Skeletal muscle satellite cell (primary cell): ENCODE measurements around the gene DSG1.

ENCODE experiments used
- H3K27me3 ChIP-seq: 2 replicates; pipeline ENCODE4 v1.7.0; 2013; ENCODE audit warnings: low read length; ENCODE audit not compliant: control insufficient read depth, insufficient read depth
- H3K36me3 ChIP-seq: 2 replicates; pipeline ENCODE4 v1.7.0; 2013; ENCODE audit warnings: mild to moderate bottlenecking, control low read depth, low read length; ENCODE audit not compliant: insufficient read depth
- H3K4me1 ChIP-seq: 2 replicates; pipeline ENCODE4 v1.7.0; 2013; ENCODE audit warnings: low read length; ENCODE audit not compliant: control insufficient read depth, insufficient read depth
- H3K4me2 ChIP-seq: 2 replicates; pipeline ENCODE4 v1.7.0; 2013; ENCODE audit warnings: mild to moderate bottlenecking, low read length
- H3K4me3 ChIP-seq: 2 replicates; pipeline ENCODE4 v1.7.0; 2013; ENCODE audit warnings: low read length
- H3K9ac ChIP-seq: 2 replicates; pipeline ENCODE4 v1.7.0; 2013; ENCODE audit warnings: mild to moderate bottlenecking, low read depth, low read length, moderate library complexity
- H3K9me3 ChIP-seq: replicated peaks from 2 replicates; pipeline ENCODE4 v1.7.0; 2013; ENCODE audit warnings: mild to moderate bottlenecking, control low read depth, low read length

DSG1 gene

GRCh38 chr18:31354990-31355389 lies 37.0 kb downstream of the DSG1 start:
- Histone ChIP-seq H3K9ac (no peak overlapping the region), H3K4me2 (no peak overlapping the region), H3K4me3 (no peak overlapping the region), H3K9me3 (peaks cover 5% of the 10 kb centered on the region), H3K4me1 (no peaks in the 10 kb centered on the region), H3K27me3 (no peaks in the 10 kb centered on the region), H3K36me3 (no peaks in the 10 kb centered on the region)

- H3K36me3 ChIP-seq: no peaks in the 10 kb centered on the region
- no peaks in the 10 kb centered on the region for H3K4me1 ChIP-seq
- no peak overlapping the region for H3K9ac ChIP-seq
- no peak overlapping the region for H3K4me2 ChIP-seq
- no peaks in the 10 kb centered on the region for H3K27me3 ChIP-seq
- H3K9me3 ChIP-seq: peaks cover 5% of the 10 kb centered on the region
- H3K4me3 ChIP-seq: no peak overlapping the region
Observed at GRCh38 chr18:31356025-31356424, 38.1 kb downstream of the DSG1 start.

- Histone ChIP-seq H3K4me2 (no peak overlapping the region), H3K4me1 (no peaks in the 10 kb centered on the region), H3K27me3 (no peaks in the 10 kb centered on the region), H3K36me3 (no peaks in the 10 kb centered on the region), H3K9ac (no peak overlapping the region), H3K4me3 (no peak overlapping the region), H3K9me3 (peaks cover 3% of the 10 kb centered on the region)
Observed at GRCh38 chr18:31364190-31364589, 46.2 kb downstream of the DSG1 start.

- no peaks in the 10 kb centered on the region for H3K36me3 ChIP-seq
- no peaks in the 10 kb centered on the region for H3K27me3 ChIP-seq
- no peak overlapping the region for H3K4me2 ChIP-seq
- H3K4me1 ChIP-seq: no peaks in the 10 kb centered on the region
- peaks cover 3% of the 10 kb centered on the region for H3K9me3 ChIP-seq
- no peak overlapping the region for H3K9ac ChIP-seq
- H3K4me3 ChIP-seq: no peak overlapping the region
Observed at GRCh38 chr18:31369478-31369877, 51.5 kb downstream of the DSG1 start.

- Histone ChIP-seq H3K9ac (no peak overlapping the region), H3K27me3 (no peaks in the 10 kb centered on the region), H3K4me3 (no peak overlapping the region), H3K9me3 (peaks cover 3% of the 10 kb centered on the region), H3K4me1 (no peaks in the 10 kb centered on the region), H3K4me2 (no peak overlapping the region), H3K36me3 (no peaks in the 10 kb centered on the region)
Observed at GRCh38 chr18:31371989-31372388, 54.0 kb downstream of the DSG1 start.

- Histone ChIP-seq H3K4me1 (no peaks in the 10 kb centered on the region), H3K9ac (no peak overlapping the region), H3K36me3 (no peaks in the 10 kb centered on the region), H3K27me3 (no peaks in the 10 kb centered on the region), H3K4me3 (no peak overlapping the region), H3K4me2 (no peak overlapping the region), H3K9me3 (peaks cover 3% of the 10 kb centered on the region)
Observed at GRCh38 chr18:31373641-31374040, 55.7 kb downstream of the DSG1 start.

- Histone ChIP-seq H3K4me2 (no peak within 1 kb of the TSS), H3K36me3 (no peaks in the 10 kb centered on the region), H3K4me1 (no peaks in the 10 kb centered on the region), H3K27me3 (no peaks in the 10 kb centered on the region), H3K9me3 (peaks cover 3% of the 10 kb centered on the region), H3K9ac (no peak within 1 kb of the TSS), H3K4me3 (no peak within 1 kb of the TSS)
Observed at GRCh38 chr18:31376477-31376876, 58.5 kb downstream of the DSG1 start, which contains the start of gene DSG4. Gene DSG4 (plus strand): TSS chr18:31376777. CDS start chr18:31376912, 135 bp downstream.

- Histone ChIP-seq H3K27me3 (no peaks in the 10 kb centered on the region), H3K4me3 (no peak overlapping the region), H3K9ac (no peak overlapping the region), H3K36me3 (no peaks in the 10 kb centered on the region), H3K4me2 (no peak overlapping the region), H3K9me3 (peaks cover 10% of the 10 kb centered on the region), H3K4me1 (no peaks in the 10 kb centered on the region)
Observed at GRCh38 chr18:31380912-31381311, 63.0 kb downstream of the DSG1 start.

- Histone ChIP-seq H3K9me3 (peaks cover 10% of the 10 kb centered on the region), H3K9ac (no peak overlapping the region), H3K36me3 (no peaks in the 10 kb centered on the region), H3K4me3 (no peak overlapping the region), H3K4me1 (no peaks in the 10 kb centered on the region), H3K27me3 (no peaks in the 10 kb centered on the region), H3K4me2 (no peak overlapping the region)
Observed at GRCh38 chr18:31382107-31382506, 64.1 kb downstream of the DSG1 start.

GRCh38 chr18:31386741-31387140 lies 68.8 kb downstream of the DSG1 start:
- no peak overlapping the region for H3K4me3 ChIP-seq
- H3K4me1 ChIP-seq: no peaks in the 10 kb centered on the region
- no peak overlapping the region for H3K9ac ChIP-seq
- no peak overlapping the region for H3K4me2 ChIP-seq
- H3K27me3 ChIP-seq: no peaks in the 10 kb centered on the region
- H3K36me3 ChIP-seq: no peaks in the 10 kb centered on the region
- H3K9me3 ChIP-seq: peaks cover 11% of the 10 kb centered on the region

GRCh38 chr18:31393286-31393685 lies 75.3 kb downstream of the DSG1 start:
- H3K4me3 ChIP-seq: no peak overlapping the region

GRCh38 chr18:31396796-31397612 lies 79.0 kb downstream of the DSG1 start:
- H3K27me3 ChIP-seq: no peaks in the 10 kb centered on the region
- H3K9ac ChIP-seq: no peak overlapping the region
- no peaks in the 10 kb centered on the region for H3K36me3 ChIP-seq
- no peaks in the 10 kb centered on the region for H3K4me1 ChIP-seq
- no peak overlapping the region for H3K4me2 ChIP-seq
- no peaks in the 10 kb centered on the region for H3K9me3 ChIP-seq
- H3K4me3 ChIP-seq: no peak overlapping the region

More at GRCh38 chr18:31393286-31393685, 75.3 kb downstream of the DSG1 start:
- Histone ChIP-seq H3K36me3 (no peaks in the 10 kb centered on the region), H3K27me3 (no peaks in the 10 kb centered on the region), H3K4me1 (no peaks in the 10 kb centered on the region), H3K4me2 (no peak overlapping the region), H3K9ac (no peak overlapping the region), H3K9me3 (peaks cover 4% of the 10 kb centered on the region)
